ENCODE measurements around the gene VASH1.

DNA sequence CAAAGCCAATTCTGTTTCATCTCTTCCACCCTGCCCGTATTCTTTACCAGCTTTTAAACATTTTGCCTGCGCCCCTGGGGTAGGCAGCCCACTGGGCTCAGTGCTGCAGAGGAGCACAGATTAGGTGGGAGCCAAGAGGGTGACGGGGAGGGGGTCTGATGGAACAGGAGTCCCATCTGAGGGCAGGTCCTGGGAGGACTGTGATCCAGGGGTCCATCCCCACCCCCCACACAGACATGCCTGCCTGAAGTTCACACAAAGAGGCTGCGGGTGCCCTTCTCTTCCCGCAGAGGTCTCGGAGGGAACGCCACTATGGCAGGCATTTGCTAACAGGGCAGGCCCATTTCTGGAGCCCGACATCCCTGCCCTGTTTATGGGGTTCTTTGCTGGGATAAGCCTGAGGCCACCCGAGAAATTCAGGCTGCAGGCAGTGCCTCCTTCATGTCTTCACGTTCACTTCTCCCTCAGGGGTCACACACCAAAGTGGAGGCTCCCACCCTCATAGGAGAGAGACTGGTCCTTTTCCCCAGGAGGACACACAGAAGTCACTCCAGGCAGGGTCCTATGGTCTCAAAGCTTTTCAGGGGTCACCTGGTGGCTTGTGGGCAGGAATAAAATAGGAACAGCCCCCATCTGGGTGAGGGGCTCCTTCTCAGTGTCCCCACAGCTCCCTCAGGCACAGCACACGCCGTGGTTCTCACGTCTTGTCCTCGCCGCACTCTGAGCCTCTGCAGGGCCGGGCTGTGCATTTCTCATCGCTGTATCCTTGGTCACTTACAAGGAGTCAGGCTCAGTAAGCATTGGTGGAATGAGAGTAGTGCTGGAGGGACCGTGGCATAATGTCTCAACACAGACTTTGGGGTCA is 12.9 kb downstream of the VASH1 start:
- TF ChIP-seq CTCF (IDR thresholded peaks at IDR 0.05; ENCODE audit: insufficient read depth, low read length) (no peak), POLR2AphosphoS5 (IDR thresholded peaks at IDR 0.05; ENCODE audit: low read depth) (no peak), GABPA (IDR thresholded peaks at IDR 0.05; ENCODE audit: low read depth) (no peak)
- TF ChIP-seq, protein P1, sequence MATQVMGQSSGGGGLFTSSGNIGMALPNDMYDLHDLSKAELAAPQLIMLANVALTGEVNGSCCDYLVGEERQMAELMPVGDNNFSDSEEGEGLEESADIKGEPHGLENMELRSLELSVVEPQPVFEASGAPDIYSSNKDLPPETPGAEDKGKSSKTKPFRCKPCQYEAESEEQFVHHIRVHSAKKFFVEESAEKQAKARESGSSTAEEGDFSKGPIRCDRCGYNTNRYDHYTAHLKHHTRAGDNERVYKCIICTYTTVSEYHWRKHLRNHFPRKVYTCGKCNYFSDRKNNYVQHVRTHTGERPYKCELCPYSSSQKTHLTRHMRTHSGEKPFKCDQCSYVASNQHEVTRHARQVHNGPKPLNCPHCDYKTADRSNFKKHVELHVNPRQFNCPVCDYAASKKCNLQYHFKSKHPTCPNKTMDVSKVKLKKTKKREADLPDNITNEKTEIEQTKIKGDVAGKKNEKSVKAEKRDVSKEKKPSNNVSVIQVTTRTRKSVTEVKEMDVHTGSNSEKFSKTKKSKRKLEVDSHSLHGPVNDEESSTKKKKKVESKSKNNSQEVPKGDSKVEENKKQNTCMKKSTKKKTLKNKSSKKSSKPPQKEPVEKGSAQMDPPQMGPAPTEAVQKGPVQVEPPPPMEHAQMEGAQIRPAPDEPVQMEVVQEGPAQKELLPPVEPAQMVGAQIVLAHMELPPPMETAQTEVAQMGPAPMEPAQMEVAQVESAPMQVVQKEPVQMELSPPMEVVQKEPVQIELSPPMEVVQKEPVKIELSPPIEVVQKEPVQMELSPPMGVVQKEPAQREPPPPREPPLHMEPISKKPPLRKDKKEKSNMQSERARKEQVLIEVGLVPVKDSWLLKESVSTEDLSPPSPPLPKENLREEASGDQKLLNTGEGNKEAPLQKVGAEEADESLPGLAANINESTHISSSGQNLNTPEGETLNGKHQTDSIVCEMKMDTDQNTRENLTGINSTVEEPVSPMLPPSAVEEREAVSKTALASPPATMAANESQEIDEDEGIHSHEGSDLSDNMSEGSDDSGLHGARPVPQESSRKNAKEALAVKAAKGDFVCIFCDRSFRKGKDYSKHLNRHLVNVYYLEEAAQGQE (IDR thresholded peaks at IDR 0.05; ENCODE audit: insufficient replicate concordance, low read depth): no peak
